K562 treated with DMSO at 1 percent for 12 hours (cell line): ENCODE results near the gene RBMS1. TPM values are rescaled to one million over a fixed set of nuclear protein-coding genes. Genes with fewer than 3 reads are reported as not detected.

ENCODE experiments used
- total RNA-seq: library from RNA; unstranded; fragments of 300-600 nt; gene quantifications from 2 replicates; pipeline ENCODE4 v1.2.3, GENCODE V29; 2022; ENCODE audit not compliant: insufficient read depth

RBMS1 gene
- not detected in 2 replicates for total RNA-seq

GRCh38 chr2:160493227-160494028 lies at the start of gene RBMS1:
TSS of gene RBMS1 (minus strand) at chr2:160493807. CDS start at chr2:160493363, 444 bp downstream.

